Stimulated activated CD4-positive, alpha-beta T cell treated with anti-CD3 and anti-CD28 coated beads, Interleukin-15, amount 100 ng/mL, for 1 hour (primary cell): Measurements from ENCODE around the gene PIK3CA.
"Not testable (repeated sequence)": the region's sequence is repeated elsewhere in the genome, so short reads cannot be mapped to it uniquely, and the experiment has no call there.

Experiments
- DNase-seq, 2 donors: peaks; one replicate each; pipeline ENCODE4 v3.0.0-alpha.2; 2020; ENCODE audit warnings: low read depth in 1 of 2, low spot score in 1 of 2

PIK3CA gene

DNA sequence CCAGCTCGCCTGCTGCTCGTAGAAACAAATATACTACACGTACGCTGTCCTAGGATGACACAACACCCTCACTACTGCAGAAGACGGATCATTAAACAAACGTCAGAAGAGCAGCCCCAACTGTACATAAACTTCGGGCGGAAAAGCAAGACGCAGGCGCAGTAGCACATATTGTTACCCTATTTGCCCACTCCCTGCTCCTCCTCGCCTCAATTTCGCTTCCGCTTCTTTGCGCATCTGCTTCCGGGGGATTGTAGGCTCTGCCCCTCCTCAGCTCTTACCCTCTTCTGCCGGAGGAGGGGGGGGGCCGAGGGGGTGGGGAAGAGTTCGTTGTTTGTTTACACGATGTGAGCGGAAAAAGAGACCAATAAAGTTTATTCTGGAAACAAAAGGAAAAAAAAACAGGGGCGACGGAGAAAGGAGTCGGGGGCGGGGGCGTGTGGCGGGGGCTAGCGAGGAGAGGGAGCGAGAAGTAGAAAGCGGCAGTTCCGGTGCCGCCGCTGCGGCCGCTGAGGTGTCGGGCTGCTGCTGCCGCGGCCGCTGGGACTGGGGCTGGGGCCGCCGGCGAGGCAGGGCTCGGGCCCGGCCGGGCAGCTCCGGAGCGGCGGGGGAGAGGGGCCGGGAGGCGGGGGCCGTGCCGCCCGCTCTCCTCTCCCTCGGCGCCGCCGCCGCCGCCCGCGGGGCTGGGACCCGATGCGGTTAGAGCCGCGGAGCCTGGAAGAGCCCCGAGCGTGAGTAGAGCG is at the start of gene PIK3CA:
PIK3CA (plus strand) TSS at position 485 of the 743 bp plus-strand sequence. CDS start 50,469 bp downstream, outside the sequence.
- DNase-seq, result peak; percentile 74 to 84

DNA sequence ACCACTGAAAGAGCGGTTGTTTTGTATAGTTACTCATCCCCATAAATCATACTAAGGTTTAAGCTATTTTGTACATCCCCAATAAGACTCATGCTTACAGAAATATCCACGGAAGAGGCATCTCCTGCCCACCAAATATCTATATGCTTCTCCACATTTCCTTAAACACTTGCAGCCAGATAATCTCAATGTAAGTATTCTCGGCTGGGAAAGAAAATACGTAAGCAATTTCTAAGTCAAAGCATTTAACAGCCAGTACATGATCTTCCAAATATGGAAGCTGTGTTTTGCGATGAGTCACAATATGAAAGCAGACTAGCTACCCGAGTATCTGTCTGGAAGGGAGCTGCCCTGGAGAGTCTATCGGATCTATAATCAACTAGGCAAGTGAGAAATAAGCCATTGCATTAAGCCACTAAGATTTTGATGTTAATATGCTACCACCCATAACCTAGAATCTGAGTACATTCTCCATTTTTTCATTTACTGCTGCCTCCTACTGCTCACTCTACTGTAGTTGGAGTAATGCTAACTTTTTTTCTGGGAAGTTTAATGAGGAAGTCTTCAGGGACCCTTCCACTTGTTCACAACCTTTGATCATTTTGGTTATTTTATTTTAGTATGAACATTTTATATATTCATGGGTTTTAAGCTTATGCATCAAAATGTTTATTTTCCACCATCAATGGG is 49.6 kb upstream of the PIK3CA start:
- no peak for DNase-seq

DNA sequence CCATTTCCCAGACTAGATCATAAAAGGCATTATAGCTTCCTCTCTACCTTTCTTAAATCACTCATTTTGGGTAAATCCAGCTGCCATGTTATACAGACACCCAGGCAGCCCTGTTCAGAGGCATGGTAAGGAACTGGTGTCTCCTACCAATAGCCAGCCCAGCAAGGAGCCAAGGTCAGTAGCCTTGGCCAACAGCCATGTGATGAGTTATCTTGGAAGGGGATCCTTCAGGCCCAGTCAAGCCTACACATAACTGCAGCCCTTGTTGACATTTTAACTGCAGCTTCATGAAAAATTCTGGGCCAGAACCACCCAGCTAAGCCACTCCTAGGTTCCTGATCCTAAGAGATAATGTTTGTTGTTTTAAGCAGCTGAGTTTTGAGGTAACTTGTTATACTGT is 47.5 kb upstream of the PIK3CA start:
- DNase-seq, result no peak

GRCh38 chr3:179105881-179106280 is 42.3 kb upstream of the PIK3CA start:
- no peak for DNase-seq

GRCh38 chr3:179107617-179108016 is 40.5 kb upstream of the PIK3CA start:
- DNase-seq, result no peak

- DNase-seq, result no peak
Observed at GRCh38 chr3:179108086-179108485, 40.1 kb upstream of the PIK3CA start.

DNA sequence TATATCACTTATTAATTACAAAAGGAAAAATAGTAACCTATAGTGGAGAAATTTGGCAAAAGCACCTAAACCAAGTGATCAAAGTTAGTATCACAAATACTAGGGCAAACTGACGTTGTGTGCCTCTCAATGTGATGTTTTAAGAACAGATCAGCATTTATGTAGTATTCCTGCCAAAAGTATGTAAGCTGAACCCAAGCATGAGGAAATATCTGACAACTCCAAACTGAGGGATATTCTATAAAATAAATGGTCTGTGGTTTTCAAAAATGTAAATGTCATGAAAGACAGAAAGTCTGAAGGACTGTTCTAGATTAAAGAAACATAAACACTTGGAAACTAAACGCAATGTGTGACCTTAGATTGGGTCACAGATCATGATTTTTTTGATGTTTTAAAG is 34.3 kb upstream of the PIK3CA start:
- no peak for DNase-seq

DNA sequence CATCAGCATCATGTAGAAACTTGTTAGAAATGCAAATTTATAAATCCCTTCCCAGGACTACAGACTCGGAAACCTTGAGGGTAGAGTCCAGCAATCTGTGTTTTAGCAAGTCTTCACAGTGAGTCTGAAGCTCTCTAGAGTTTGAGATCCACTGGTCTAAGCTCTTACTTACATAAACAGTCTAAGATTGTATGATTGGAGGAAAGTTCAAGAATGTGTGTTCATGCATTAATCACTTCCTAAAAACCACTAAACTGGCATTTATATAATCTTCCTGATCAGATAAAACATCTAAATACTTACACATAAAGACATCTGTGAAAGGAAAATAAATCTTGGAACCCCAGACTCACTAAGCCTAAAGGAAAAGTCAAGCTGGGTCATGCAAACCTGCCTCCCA is 32.7 kb upstream of the PIK3CA start:
- DNase-seq, result not testable (repeated sequence)

DNA sequence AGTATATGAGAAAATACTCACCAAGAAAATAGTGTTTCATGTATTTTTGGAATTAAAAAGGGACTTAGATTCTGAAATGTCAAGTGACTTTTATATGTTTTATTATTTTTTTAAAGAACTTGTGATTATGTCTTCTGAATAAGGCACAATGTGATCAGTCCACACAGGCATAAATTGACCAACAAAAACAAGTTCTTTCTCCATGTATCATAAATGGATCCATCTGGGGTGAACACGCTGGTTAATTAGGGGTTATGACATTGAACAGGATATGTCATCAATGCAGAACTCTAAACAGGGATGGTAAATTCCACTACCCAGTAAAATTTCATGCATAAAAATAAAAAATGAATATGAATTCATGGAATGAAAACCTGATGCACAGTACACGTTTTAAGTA is 31.3 kb upstream of the PIK3CA start:
- no peak for DNase-seq

GRCh38 chr3:179132191-179132890 is 15.8 kb upstream of the PIK3CA start:
- not testable (repeated sequence) for DNase-seq

DNA sequence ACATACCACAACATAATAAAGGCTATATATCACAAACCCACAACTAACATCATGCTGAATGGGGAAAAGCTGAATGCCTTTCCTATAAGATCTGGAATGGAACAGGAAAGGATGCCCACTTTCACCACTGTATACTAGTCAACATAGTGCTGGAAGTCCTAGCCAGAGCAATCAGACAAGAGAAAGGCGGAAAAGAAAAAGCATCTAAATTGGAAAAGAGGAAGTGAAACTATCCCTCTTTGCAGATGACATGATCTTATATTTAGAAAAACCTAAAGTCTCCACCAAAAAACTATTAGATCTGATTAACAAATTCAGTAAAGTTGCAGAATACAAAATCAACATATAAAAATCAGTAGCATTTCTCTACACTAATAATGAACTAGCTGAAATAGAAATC is 14.6 kb upstream of the PIK3CA start:
- no peak for DNase-seq

GRCh38 chr3:179136195-179136594 is 12.0 kb upstream of the PIK3CA start:
- DNase-seq, result no peak

- DNase-seq, result no peak
Observed at GRCh38 chr3:179141890-179142289, 6.3 kb upstream of the PIK3CA start.

- no peak for DNase-seq
Observed at GRCh38 chr3:179146911-179147513, 1.1 kb upstream of the PIK3CA start.

GRCh38 chr3:179147514-179147872 is 664 bp upstream of the PIK3CA start:
- DNase-seq, result no peak

GRCh38 chr3:179148616-179149405 is 654 bp downstream of the PIK3CA start:
- peak; percentile 27 to 38 for DNase-seq

GRCh38 chr3:179149406-179149867 is 1.3 kb downstream of the PIK3CA start:
- DNase-seq, result peak in 1 of 2 donors; percentile 12

GRCh38 chr3:179149951-179150350 is 1.8 kb downstream of the PIK3CA start:
- no peak for DNase-seq

DNA sequence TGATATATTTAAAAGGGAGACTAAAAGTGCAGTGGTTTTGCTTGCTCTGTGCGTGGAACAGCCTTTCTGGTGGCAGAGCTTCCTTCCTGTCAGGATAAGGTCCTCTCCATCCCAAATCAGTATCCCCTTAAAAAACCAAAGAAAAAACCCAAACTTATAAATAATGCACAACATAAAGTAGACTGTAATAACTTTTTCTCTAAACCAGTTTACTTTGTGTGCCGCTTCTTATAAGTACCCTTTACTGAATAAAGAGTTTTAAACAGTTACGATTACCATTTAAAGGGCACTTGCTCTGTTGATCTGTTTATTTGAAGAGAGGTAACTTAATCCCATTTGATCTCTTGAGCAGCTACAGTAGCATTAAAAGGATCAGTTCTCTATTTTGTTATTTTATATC is 2.5 kb downstream of the PIK3CA start:
- no peak for DNase-seq

DNA sequence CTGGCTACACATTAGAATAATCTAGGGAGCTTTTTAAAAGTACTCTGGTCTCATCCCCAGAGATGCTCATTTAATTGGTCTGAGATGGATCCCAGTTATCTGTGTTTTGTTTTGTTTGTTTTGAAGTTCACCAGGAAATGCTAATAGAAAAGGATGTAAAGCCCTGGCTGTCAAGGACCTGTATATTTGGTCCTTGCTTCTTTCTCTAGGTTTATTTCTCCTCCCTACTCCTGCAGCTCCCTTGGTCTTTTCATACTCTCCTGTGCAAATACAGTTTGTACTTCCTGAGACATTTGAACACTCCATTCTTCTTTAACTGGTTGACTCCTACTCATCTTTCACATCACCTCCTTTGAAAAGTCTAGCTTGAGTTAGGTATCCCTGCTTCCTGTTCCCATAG is 3.3 kb downstream of the PIK3CA start:
- no peak for DNase-seq

GRCh38 chr3:179156170-179156569 is 8.0 kb downstream of the PIK3CA start:
- DNase-seq, result no peak
